H1 (cell line): ENCODE data around the gene RTEL1. TPM values are rescaled to one million over a fixed set of nuclear protein-coding genes. Genes with fewer than 3 reads are reported as not detected.
A peak's percentile ranks its signal among the peaks of the same experiment; 100 is the strongest.

Experiments
- CTCF ChIA-PET: fragments of 300-600 bp; sonication (Branson Sonifier 250); formaldehyde crosslinking; loops from one replicate; lab custom pipeline; 2021; ENCODE audit not compliant: partially characterized antibody; lab: Charles Lee
- POLR2A ChIA-PET: fragments of 300-600 bp; sonication (Branson Sonifier 250); formaldehyde crosslinking; loops from one replicate; lab custom pipeline; 2021; ENCODE audit warnings: inconsistent platforms; ENCODE audit not compliant: partially characterized antibody; lab: Charles Lee
- DNase-seq, 2 experiments: peaks; one replicate each; pipeline versions ENCODE4 v3.0.0 to v3.0.0-alpha.2; 2010 to 2022; ENCODE audit warnings: low spot score in 2 of 2, low read depth in 1 of 2, mixed read lengths in 1 of 2
- FAIRE-seq: peaks from 2 replicates; lab custom pipeline; 2011; peaks lifted over from hg19 to GRCh38; lab: Jason Lieb, UNC
- H2AFZ ChIP-seq: 2 replicates; pipeline ENCODE4 v1.8.1; 2012; ENCODE audit warnings: low read length, inconsistent platforms
- H2AK5ac ChIP-seq: 2 replicates; pipeline ENCODE4 v1.6.1; 2013; ENCODE audit warnings: low read depth, low read length
- H2BK120ac ChIP-seq: replicated peaks from 2 replicates; pipeline ENCODE3; 2013; ENCODE audit warnings: low read depth, low read length, inconsistent platforms
- H2BK12ac ChIP-seq: 2 replicates; pipeline ENCODE4 v1.6.1; 2013; ENCODE audit warnings: low read depth, low read length
- H2BK15ac ChIP-seq: 2 replicates; pipeline ENCODE4 v1.6.1; 2013; ENCODE audit warnings: low read length
- H2BK20ac ChIP-seq: 2 replicates; pipeline ENCODE4 v1.6.1; 2013; ENCODE audit warnings: low read length
- H2BK5ac ChIP-seq: 2 replicates; pipeline ENCODE4 v1.6.1; 2013; ENCODE audit warnings: low read depth, low read length
- H3K14ac ChIP-seq: 2 replicates; pipeline ENCODE4 v1.6.1; 2013; ENCODE audit warnings: inconsistent platforms; ENCODE audit not compliant: insufficient read length
- H3K18ac ChIP-seq: 2 replicates; pipeline ENCODE4 v1.6.1; 2013; ENCODE audit warnings: low read length; ENCODE audit errors: extremely low read depth
- H3K23ac ChIP-seq: 2 replicates; pipeline ENCODE4 v1.6.1; 2013; ENCODE audit warnings: inconsistent platforms; ENCODE audit not compliant: insufficient read length
- H3K23me2 ChIP-seq: 2 replicates; pipeline ENCODE4 v1.6.1; 2013; ENCODE audit warnings: low read depth, low read length
- H3K27ac ChIP-seq: 2 replicates; pipeline ENCODE4 v1.6.1; 2011; ENCODE audit warnings: low read depth, low read length, inconsistent platforms
- H3K27me3 ChIP-seq, 4 experiments: replicated peaks in 1 of 4; 1 replicate in 1 of 4; 2 replicates in 3 of 4; pipeline versions ENCODE4 v1.6.1 to v1.8.1; 2011 to 2013; ENCODE audit warnings: low read length in 3 of 4, mild to moderate bottlenecking in 3 of 4, inconsistent platforms in 2 of 4, mixed read lengths in 2 of 4, moderate library complexity in 1 of 4; ENCODE audit not compliant: control insufficient read depth in 3 of 4, insufficient read depth in 3 of 4; ENCODE audit errors: extremely low read depth in 1 of 4
- H3K36me3 ChIP-seq, 4 experiments: 2 replicates each; pipeline versions ENCODE4 v1.6.1 to v1.8.1; 2011 to 2013; ENCODE audit warnings: mild to moderate bottlenecking in 4 of 4, low read length in 3 of 4, moderate library complexity in 2 of 4, control low read depth in 1 of 4, inconsistent platforms in 1 of 4; ENCODE audit not compliant: insufficient read depth in 4 of 4, control insufficient read depth in 2 of 4
- H3K4ac ChIP-seq: replicated peaks from 2 replicates; pipeline ENCODE3; 2013; ENCODE audit warnings: low read length, low read depth, mixed read lengths, inconsistent platforms; ENCODE audit not compliant: insufficient read length
- H3K4me1 ChIP-seq, 4 experiments: replicated peaks in 1 of 4; 1 replicate in 1 of 4; 2 replicates in 3 of 4; pipeline versions ENCODE4 v1.6.1 to v1.8.1; 2011 to 2013; ENCODE audit warnings: low read length in 3 of 4, inconsistent platforms in 2 of 4, mixed read lengths in 1 of 4; ENCODE audit not compliant: insufficient read depth in 4 of 4, control insufficient read depth in 3 of 4
- H3K4me2 ChIP-seq, 2 experiments: 2 replicates each; pipeline versions ENCODE4 v1.6.1 to v1.8.1; 2011 to 2013; ENCODE audit warnings: low read depth in 2 of 2, low read length in 2 of 2, control low read depth in 1 of 2, inconsistent platforms in 1 of 2, mild to moderate bottlenecking in 1 of 2; ENCODE audit not compliant: insufficient read depth in 1 of 2
- H3K4me3 ChIP-seq, 4 experiments: fragments of 200-600, 300-600 bp in 1 of 4; sonication (generic), shearing (Covaris generic), sonication (Bioruptor Twin) in 1 of 4; 2 replicates each; pipeline versions ENCODE4 v1.5.1 to v1.8.1; 2011 to 2016; ENCODE audit warnings: low read length in 4 of 4, low read depth in 3 of 4, control low read depth in 2 of 4, inconsistent platforms in 2 of 4, mild to moderate bottlenecking in 2 of 4, mixed read lengths in 1 of 4, moderate library complexity in 1 of 4; ENCODE audit not compliant: insufficient read depth in 2 of 4; ENCODE audit errors: extremely low read depth in 1 of 4
- H3K56ac ChIP-seq: replicated peaks from 2 replicates; pipeline ENCODE3; 2013; ENCODE audit warnings: low read depth, mild to moderate bottlenecking, mixed read lengths, low read length, inconsistent platforms; ENCODE audit not compliant: insufficient read length
- H3K79me1 ChIP-seq: 2 replicates; pipeline ENCODE4 v1.6.1; 2013; ENCODE audit warnings: low read depth, low read length, control low read depth
- H3K79me2 ChIP-seq, 2 experiments: 2 replicates each; pipeline versions ENCODE4 v1.6.1 to v1.8.1; 2012 to 2013; ENCODE audit warnings: low read length in 2 of 2, mild to moderate bottlenecking in 2 of 2, inconsistent platforms in 1 of 2; ENCODE audit not compliant: insufficient read depth in 2 of 2, control insufficient read depth in 1 of 2
- H3K9ac ChIP-seq, 4 experiments: replicated peaks in 1 of 4; 1 replicate in 1 of 4; 2 replicates in 3 of 4; pipeline versions ENCODE4 v1.6.1 to v1.8.1; 2011 to 2013; ENCODE audit warnings: low read depth in 3 of 4, low read length in 3 of 4, control low read depth in 2 of 4, mild to moderate bottlenecking in 2 of 4, moderate library complexity in 2 of 4, inconsistent platforms in 1 of 4; ENCODE audit errors: extremely low read depth in 1 of 4
- H3K9me3 ChIP-seq, 2 experiments: 2 replicates each; pipeline versions ENCODE4 v1.6.1 to v1.8.1; 2012 to 2013; ENCODE audit warnings: mild to moderate bottlenecking in 2 of 2, moderate library complexity in 2 of 2, control low read depth in 1 of 2, inconsistent platforms in 1 of 2, low read depth in 1 of 2, low read length in 1 of 2, mixed read lengths in 1 of 2; ENCODE audit not compliant: insufficient read depth in 2 of 2
- H4K20me1 ChIP-seq, 2 experiments: replicated peaks in 1 of 2; 2 replicates each; pipeline versions ENCODE3 to v1.8.1; 2011 to 2013; ENCODE audit warnings: inconsistent platforms in 2 of 2, low read length in 2 of 2, mild to moderate bottlenecking in 1 of 2; ENCODE audit not compliant: insufficient read depth in 2 of 2, control insufficient read depth in 1 of 2
- H4K5ac ChIP-seq: 2 replicates; pipeline ENCODE4 v1.6.1; 2013; ENCODE audit warnings: low read length, low read depth, mixed read lengths, inconsistent platforms; ENCODE audit not compliant: insufficient read length
- H4K8ac ChIP-seq: 2 replicates; pipeline ENCODE4 v1.8.0; 2013; ENCODE audit warnings: mild to moderate bottlenecking, moderate library complexity, low read length, inconsistent platforms; ENCODE audit not compliant: insufficient read depth; ENCODE audit errors: extremely low read depth
- H4K91ac ChIP-seq: replicated peaks from 2 replicates; pipeline ENCODE3; 2013; ENCODE audit warnings: low read length, mixed read lengths, inconsistent platforms; ENCODE audit not compliant: insufficient read length
- EP300 ChIP-seq, 2 experiments: IDR thresholded peaks; 1 replicate in 1 of 2; 2 replicates in 1 of 2; pipeline ENCODE4 v1.6.1; 2011 to 2012; ENCODE audit warnings: low read depth in 2 of 2, low read length in 2 of 2, mild to moderate bottlenecking in 2 of 2, borderline replicate concordance in 1 of 2, inconsistent platforms in 1 of 2, moderate library complexity in 1 of 2
- EZH2 ChIP-seq: fragments of 200-600 bp; sonication (generic); IDR thresholded peaks from 2 replicates; pipeline ENCODE4 v1.7.1; 2012; ENCODE audit warnings: low read depth, mild to moderate bottlenecking, moderate library complexity, low read length, inconsistent platforms; ENCODE audit not compliant: severe bottlenecking
- GTF2F1 ChIP-seq: IDR thresholded peaks from 2 replicates; pipeline ENCODE4 v1.6.1; 2012; ENCODE audit warnings: low read depth, low read length, improper control_type of control experiment, borderline replicate concordance
- KDM4A ChIP-seq: IDR thresholded peaks from one replicate; pipeline ENCODE4 v1.7.1; 2012; ENCODE audit warnings: low read depth, mild to moderate bottlenecking, moderate library complexity, low read length, inconsistent platforms; ENCODE audit not compliant: severe bottlenecking
- PHF8 ChIP-seq: fragments of 200-600 bp; sonication (generic); conservative IDR thresholded peaks from 2 replicates; pipeline ENCODE4 v1.7.1; 2012; ENCODE audit warnings: low read depth, mild to moderate bottlenecking, inconsistent platforms, low read length, moderate library complexity
- POU5F1 ChIP-seq: IDR thresholded peaks from 2 replicates; pipeline ENCODE4 v1.6.1; 2011; ENCODE audit warnings: low read depth, mild to moderate bottlenecking, low read length, moderate library complexity
- RAD21 ChIP-seq, 2 experiments: IDR thresholded peaks in 1 of 2; conservative IDR thresholded peaks in 1 of 2; 2 replicates each; pipeline ENCODE4 v1.6.1; 2011; ENCODE audit warnings: low read depth in 2 of 2, low read length in 2 of 2, improper control_type of control experiment in 1 of 2, inconsistent platforms in 1 of 2, mild to moderate bottlenecking in 1 of 2, moderate library complexity in 1 of 2
- RNF2 ChIP-seq: fragments of 200-900, 300-1000 bp; sonication (generic); IDR thresholded peaks from 2 replicates; pipeline ENCODE4 v1.7.1; 2016; ENCODE audit warnings: borderline replicate concordance, low read depth, mild to moderate bottlenecking, antibody characterized with exemption, low read length; ENCODE audit not compliant: poor library complexity, severe bottlenecking; ENCODE audit errors: missing control alignments
- SUZ12 ChIP-seq: fragments of 200-600 bp; sonication (generic); IDR thresholded peaks from 2 replicates; pipeline ENCODE4 v1.6.1; 2012; ENCODE audit warnings: mild to moderate bottlenecking, inconsistent platforms, low read length, moderate library complexity, mixed read lengths
- WGBS, 2 experiments: shearing (Covaris generic) in 1 of 2; methylation state at CpG; one replicate each; pipeline versions ENCODE4 v1.1.6 to v1.1.7; 2013 to 2015; ENCODE audit warnings: low lambda C conversion rate in 2 of 2, mixed read lengths in 2 of 2, inconsistent platforms in 1 of 2, low coverage in 1 of 2, missing lambda C conversion rate in 1 of 2; ENCODE audit not compliant: insufficient replicate concordance in 2 of 2, insufficient coverage in 1 of 2, insufficient read length in 1 of 2; ENCODE audit errors: extremely low coverage in 1 of 2, missing lambda C conversion rate in 1 of 2; 5-methylcytosine and 5-hydroxymethylcytosine counted together
- polyA plus RNA-seq, 7 experiments: library from polyadenylated mRNA; depleted of rRNA in 3 of 7; stranded (reverse) in 5 of 7; unstranded in 2 of 7; fragments of >200 nt in 5 of 7; fragments of 200-250 nt in 2 of 7; gene quantifications; 1 replicate in 5 of 7; 2 replicates in 1 of 7; 4 replicates in 1 of 7; pipeline versions ENCODE4 v1.2.1 to v1.2.3, GENCODE V29; 2011 to 2013; ENCODE audit warnings: missing spikeins in 2 of 7, mixed read lengths in 2 of 7
- total RNA-seq: library from RNA; stranded (reverse); fragmentation: NEBNext Ultra II Directional; extraction: Animal tissue kit (Norgen Biotek cat#: 25700); gene quantifications from 2 replicates; pipeline ENCODE4 v1.2.1, GENCODE V29; 2021

Gene RTEL1
- total and polyA plus RNA-seq, 2 of the 8 experiments (the other 6 are each of a cell fraction or from before 2014, with no cell fraction given) = 16.2 to 37.1 TPM

DNA sequence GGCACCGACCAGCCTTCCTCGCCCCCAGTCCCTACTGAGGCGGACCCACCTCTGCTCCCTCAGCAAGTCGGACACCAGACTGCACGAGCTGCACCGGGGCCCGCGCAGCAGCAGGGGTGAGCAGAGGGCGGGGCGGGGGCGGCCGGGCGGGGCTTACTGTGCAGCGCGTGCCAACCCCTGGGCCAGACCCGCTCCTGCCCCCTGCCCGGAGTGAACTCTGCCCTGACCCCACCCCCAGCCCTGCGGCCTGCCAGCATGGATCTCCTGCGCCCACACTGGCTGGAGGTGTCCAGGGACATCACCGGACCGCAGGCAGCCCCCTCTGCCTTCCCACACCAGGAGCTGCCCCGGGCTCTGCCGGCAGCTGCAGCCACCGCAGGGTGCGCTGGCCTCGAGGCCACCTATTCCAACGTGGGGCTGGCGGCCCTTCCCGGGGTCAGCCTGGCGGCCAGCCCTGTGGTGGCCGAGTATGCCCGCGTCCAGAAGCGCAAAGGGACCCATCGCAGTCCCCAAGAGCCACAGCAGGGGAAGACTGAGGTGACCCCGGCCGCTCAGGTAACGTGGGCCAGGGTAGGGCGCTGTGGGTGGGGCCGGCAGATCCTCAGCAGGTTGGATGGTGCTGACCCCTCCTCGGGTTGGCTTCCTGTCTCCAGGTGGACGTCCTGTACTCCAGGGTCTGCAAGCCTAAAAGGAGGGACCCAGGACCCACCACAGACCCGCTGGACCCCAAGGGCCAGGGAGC, 80.0 kb downstream of the RTEL1 start:
- no peak overlapping the region for H2BK12ac ChIP-seq
- peak overlapping the region; percentile 71 to 95 for H3K4me2 ChIP-seq
- no peak overlapping the region for H2BK120ac ChIP-seq
- H3K56ac ChIP-seq = no peak overlapping the region
- peaks cover 0 to 12% (median 8%) of the 10 kb centered on the region in 4 experiments; a peak in 4 of 7 replicates for H3K27me3 ChIP-seq
- H4K91ac ChIP-seq = no peak overlapping the region
- peaks cover 0 to 23% (median 6%) of the 10 kb centered on the region in 4 experiments; a peak in 5 of 8 replicates for H3K36me3 ChIP-seq
- peak in 1 of 2 experiments; percentile 76 for DNase-seq
- CTCF ChIA-PET = interaction anchor here (1.0 to 2.6 kb wide), 3 partner anchors 38 to 96 kb away, joined by 3 to 7 read pairs (median 5); no protein-coding TSS in a partner anchor
- no peak for FAIRE-seq
- no peak overlapping the region for H2AFZ ChIP-seq
- no peak overlapping the region for H2AK5ac ChIP-seq
- H2BK15ac ChIP-seq = no peak overlapping the region
- no peak overlapping the region for H3K9ac ChIP-seq
- H3K4me3 ChIP-seq = peak overlapping the region; percentile 25 to 68 (median 28)
- no peak overlapping the region for H4K5ac ChIP-seq
- no peak overlapping the region for H3K14ac ChIP-seq
- no peaks in the 10 kb centered on the region for H3K9me3 ChIP-seq
- 21% methylated on average over 16 of the region's 43 CpGs; no CpG with 5 or more reads in 1 of the 2 experiments for WGBS, 2 experiments
- H3K18ac ChIP-seq = no peak overlapping the region
- peaks cover 0 to 20% (median 11%) of the 10 kb centered on the region in 4 experiments; a peak in 6 of 7 replicates for H3K4me1 ChIP-seq
- H3K27ac ChIP-seq = no peak overlapping the region
- no peak overlapping the region for H3K23ac ChIP-seq
- H2BK5ac ChIP-seq = no peak overlapping the region
- no peak overlapping the region for H2BK20ac ChIP-seq
- H4K8ac ChIP-seq = no peak overlapping the region; the same call in 1 of the 2 replicates
- H3K79me1 ChIP-seq = peaks cover 5% of the 10 kb centered on the region; the same call in 1 of the 2 replicates
- H3K4ac ChIP-seq = no peak overlapping the region
- peaks cover 13% of the 10 kb centered on the region; the same call in 1 of the 2 replicates for H3K23me2 ChIP-seq
- H3K79me2 ChIP-seq = no peaks in the 10 kb centered on the region
- peaks cover 3 to 26% of the 10 kb centered on the region in 2 experiments for H4K20me1 ChIP-seq
- POLR2A ChIA-PET = interaction anchor here (0.6 to 3.0 kb wide), 15 partner anchors 9 to 242 kb away, joined by 3 to 16 read pairs (median 4); partner anchors contain the start of genes ARFRP1 and ZGPAT
- TF ChIP-seq RNF2 = no peak
- TF ChIP-seq PHF8 = no peak
- TF ChIP-seq POU5F1 = no peak
- TF ChIP-seq KDM4A = peak; percentile 46
- no peak for TF ChIP-seq GTF2F1
- TF ChIP-seq RAD21 (IDR thresholded peaks at IDR 0.05 in 1 of 2, conservative IDR thresholded peaks at IDR 0.05 in 1 of 2; ENCODE audit: low read depth in 2 of 2, low read length in 2 of 2) = no peak
- no peak for TF ChIP-seq EZH2
- no peak for TF ChIP-seq EP300 (IDR thresholded peaks at IDR 0.05; ENCODE audit: borderline replicate concordance in 1 of 2, low read depth in 2 of 2, low read length in 2 of 2)
- TF ChIP-seq SUZ12 = no peak
